ENCODE results near the gene IZUMO1. TPM values are rescaled to one million over a fixed set of nuclear protein-coding genes. Genes with fewer than 3 reads are reported as not detected.
A peak's percentile ranks its signal among the peaks of the same experiment; 100 is the strongest.

The IZUMO1 gene
- total RNA-seq, 2 donors from 2014 or later: not detected

DNA sequence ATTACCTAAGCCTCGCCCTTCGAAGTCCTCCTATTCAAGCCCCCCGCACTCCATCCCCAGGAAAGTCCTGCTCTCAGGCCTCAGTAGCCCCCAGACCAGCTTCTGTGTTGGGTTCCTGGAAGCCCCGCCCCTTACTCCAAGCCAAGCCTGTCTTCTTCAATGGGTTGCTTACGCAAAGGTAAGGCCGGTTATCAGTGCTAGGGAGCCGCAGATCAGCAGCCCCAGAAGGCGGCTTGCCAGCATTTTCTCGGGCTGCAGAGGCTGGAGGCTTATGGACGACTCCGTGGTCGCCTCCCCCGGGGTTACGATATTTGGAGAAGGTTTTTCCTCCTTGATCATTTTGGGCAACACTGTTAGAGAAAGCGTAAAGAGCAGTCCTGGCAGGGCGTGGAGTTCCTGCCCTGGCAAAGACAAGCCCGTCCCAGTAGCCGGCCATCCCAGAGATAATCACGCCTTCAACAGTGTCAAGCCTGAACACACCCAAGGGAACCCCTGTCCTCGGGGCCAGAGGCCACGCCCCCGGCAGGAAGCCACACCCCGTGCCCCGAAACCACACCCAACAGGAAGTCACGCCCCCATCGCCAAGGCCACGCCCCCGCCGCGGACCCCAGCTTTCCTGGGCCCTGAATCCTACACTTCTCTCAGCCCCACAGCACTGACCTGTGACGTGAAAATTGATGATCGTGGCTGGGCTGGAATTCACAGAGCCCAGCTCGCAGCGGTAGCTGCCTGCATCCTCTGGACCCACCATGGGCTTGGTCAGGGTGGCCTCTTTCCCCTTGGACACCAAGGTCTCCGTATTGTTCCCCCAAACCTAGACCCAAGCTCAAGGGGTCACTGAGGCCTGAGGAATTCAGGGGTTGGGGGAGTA is 5.3 kb downstream of the IZUMO1 start:
- no peaks in the 10 kb centered on the region for H3K36me3 ChIP-seq
- TF ChIP-seq, protein P1, sequence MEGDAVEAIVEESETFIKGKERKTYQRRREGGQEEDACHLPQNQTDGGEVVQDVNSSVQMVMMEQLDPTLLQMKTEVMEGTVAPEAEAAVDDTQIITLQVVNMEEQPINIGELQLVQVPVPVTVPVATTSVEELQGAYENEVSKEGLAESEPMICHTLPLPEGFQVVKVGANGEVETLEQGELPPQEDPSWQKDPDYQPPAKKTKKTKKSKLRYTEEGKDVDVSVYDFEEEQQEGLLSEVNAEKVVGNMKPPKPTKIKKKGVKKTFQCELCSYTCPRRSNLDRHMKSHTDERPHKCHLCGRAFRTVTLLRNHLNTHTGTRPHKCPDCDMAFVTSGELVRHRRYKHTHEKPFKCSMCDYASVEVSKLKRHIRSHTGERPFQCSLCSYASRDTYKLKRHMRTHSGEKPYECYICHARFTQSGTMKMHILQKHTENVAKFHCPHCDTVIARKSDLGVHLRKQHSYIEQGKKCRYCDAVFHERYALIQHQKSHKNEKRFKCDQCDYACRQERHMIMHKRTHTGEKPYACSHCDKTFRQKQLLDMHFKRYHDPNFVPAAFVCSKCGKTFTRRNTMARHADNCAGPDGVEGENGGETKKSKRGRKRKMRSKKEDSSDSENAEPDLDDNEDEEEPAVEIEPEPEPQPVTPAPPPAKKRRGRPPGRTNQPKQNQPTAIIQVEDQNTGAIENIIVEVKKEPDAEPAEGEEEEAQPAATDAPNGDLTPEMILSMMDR (IDR thresholded peaks at IDR 0.05): no peak
- H3K4me1 ChIP-seq: no peaks in the 10 kb centered on the region
- H3K9ac ChIP-seq (ENCODE audit: low read depth in 2 of 2, low read length in 2 of 2): peak overlapping the region in 1 of 2 donors; percentile 12
- peak; percentile 75 for DNase-seq
- intact Hi-C loops (cut with DNase I): no loop called here
- no peak overlapping the region for H3K4me3 ChIP-seq
- H3K9me3 ChIP-seq: no peaks in the 10 kb centered on the region
- peaks cover 5% of the 10 kb centered on the region for H3K27me3 ChIP-seq
- H3K27ac ChIP-seq: no peak overlapping the region

GRCh38 chr19:48740164-48740972 is 6.3 kb downstream of the IZUMO1 start, which contains the start of gene RASIP1:
TSS of gene RASIP1 (minus strand) at chr19:48740610. CDS start at chr19:48740282, 328 bp downstream.
- peak within 1 kb of the TSS; percentile 47 for H3K4me3 ChIP-seq
- H3K9ac ChIP-seq (ENCODE audit: low read depth in 2 of 2, low read length in 2 of 2): peak within 1 kb of the TSS; percentile 58
- H3K27me3 ChIP-seq: peaks cover 5% of the 10 kb centered on the region
- DNase-seq: no peak
- H3K36me3 ChIP-seq: no peaks in the 10 kb centered on the region
- no peak within 1 kb of the TSS for H3K27ac ChIP-seq
- no peaks in the 10 kb centered on the region for H3K9me3 ChIP-seq
- H3K4me1 ChIP-seq: no peaks in the 10 kb centered on the region
- intact Hi-C loops (cut with DNase I): no loop called here
- TF ChIP-seq, protein P1 (IDR thresholded peaks at IDR 0.05): no peak

GRCh38 chr19:48739404-48740163 is 7.1 kb downstream of the IZUMO1 start:
- no peaks in the 10 kb centered on the region for H3K36me3 ChIP-seq
- TF ChIP-seq, protein P1 (IDR thresholded peaks at IDR 0.05): no peak
- H3K4me1 ChIP-seq: no peaks in the 10 kb centered on the region
- no peaks in the 10 kb centered on the region for H3K9me3 ChIP-seq
- DNase-seq: no peak
- peak overlapping the region; percentile 58 for H3K9ac ChIP-seq (ENCODE audit: low read depth in 2 of 2, low read length in 2 of 2)
- peaks cover 5% of the 10 kb centered on the region for H3K27me3 ChIP-seq
- peak overlapping the region; percentile 47 for H3K4me3 ChIP-seq
- no peak overlapping the region for H3K27ac ChIP-seq
- intact Hi-C loops (cut with DNase I): loop anchor here (5.0 kb wide), 2 partner anchors 62 to 92 kb away; partner anchors contain the start of gene CA11

DNA sequence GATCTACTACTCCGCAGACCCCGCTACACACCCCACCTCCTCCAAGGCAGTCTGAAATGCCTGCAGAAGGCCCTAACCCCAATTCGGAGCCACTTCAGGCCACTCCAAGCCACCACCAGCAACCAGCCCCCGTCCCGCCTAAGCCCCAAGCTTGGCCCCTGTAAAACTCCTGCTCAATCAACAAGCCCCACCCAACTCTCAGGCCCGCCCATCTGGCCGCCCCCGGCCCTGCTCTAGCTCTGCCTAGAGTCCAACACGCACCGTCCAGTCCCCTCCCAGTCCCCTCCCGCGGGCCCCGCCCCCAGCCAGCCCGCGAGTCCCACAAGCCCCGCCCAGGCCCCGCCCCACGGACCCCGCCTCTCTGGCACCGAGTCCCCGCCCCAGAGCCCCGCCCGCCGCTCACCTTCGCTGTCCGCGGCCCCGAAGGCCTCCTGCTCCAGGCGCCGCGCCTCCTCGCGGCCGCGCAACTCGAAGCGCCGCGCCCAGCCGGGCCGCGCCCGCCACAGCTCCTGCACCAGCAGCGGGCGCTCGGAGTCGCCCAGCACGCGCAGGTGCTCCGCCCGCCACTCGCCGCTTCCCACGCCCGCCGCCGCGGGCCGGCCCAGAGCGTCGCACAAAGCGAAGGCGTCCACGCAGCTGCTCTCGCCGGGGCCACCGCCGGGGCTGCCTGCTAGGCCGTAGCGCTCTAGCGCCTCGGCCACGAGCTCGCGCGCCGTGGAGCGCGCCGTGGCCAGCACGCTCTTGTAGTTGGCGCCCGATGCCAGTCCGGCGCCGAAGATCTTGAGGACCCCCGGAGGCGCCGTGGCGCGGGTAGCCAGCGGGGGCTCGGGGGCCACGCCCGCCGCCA is 7.9 kb downstream of the IZUMO1 start:
- Histone ChIP-seq H3K27ac (no peak overlapping the region), H3K4me1 (no peaks in the 10 kb centered on the region), H3K36me3 (no peaks in the 10 kb centered on the region), H3K9ac (ENCODE audit: low read depth in 2 of 2, low read length in 2 of 2) (peak overlapping the region in 1 of 2 donors; percentile 58), H3K27me3 (peaks cover 5% of the 10 kb centered on the region), H3K9me3 (no peaks in the 10 kb centered on the region), H3K4me3 (peak overlapping the region; percentile 47)
- TF ChIP-seq, protein P1 (IDR thresholded peaks at IDR 0.05): no peak
- DNase-seq: peak; percentile 99
- intact Hi-C loops (cut with DNase I): loop anchor here (5.0 kb wide), 2 partner anchors 61 to 91 kb away; partner anchors contain the start of gene CA11

Measured in colonic mucosa (tissue), 4 donors.